ENCODE measurements around the gene CHST8.

GRCh38 chr19:33720155-33720493 is 98.4 kb downstream of the CHST8 start:
- TF ChIP-seq CTCF (conservative IDR thresholded peaks at IDR 0.05; ENCODE audit: low read length) (no peak), EZH2phosphoT487 (IDR thresholded peaks at IDR 0.05; ENCODE audit: borderline replicate concordance) (no peak)

Measured in Loucy (cell line).